DND-41 (cell line): ENCODE measurements around the gene ERC2.
"Not testable (repeated sequence)": the region's sequence is repeated elsewhere in the genome, so short reads cannot be mapped to it uniquely, and the experiment has no call there.

Experiments
- ATAC-seq: fragments of 200-7000 bp; cut with Tn5 transposase; 3 replicates; pipeline ENCODE4 v1.9.1; 2021; ENCODE audit warnings: low read depth; ENCODE audit not compliant: insufficient read depth
- DNase-seq: peaks from one replicate; pipeline ENCODE4 v3.0.0-alpha.2; 2020
- H2AFZ ChIP-seq: 2 replicates; pipeline ENCODE4 v1.6.0; 2012; ENCODE audit warnings: low read depth, low read length
- H3K27ac ChIP-seq: 2 replicates; pipeline ENCODE4 v1.5.1; 2012; ENCODE audit warnings: low read length, inconsistent platforms
- H3K27me3 ChIP-seq: fragments of 200-600 bp; sonication (generic); 2 replicates; pipeline ENCODE4 v1.6.0; 2012; ENCODE audit warnings: low read length, mild to moderate bottlenecking, inconsistent platforms; ENCODE audit not compliant: insufficient read depth, poor library complexity
- H3K36me3 ChIP-seq: 2 replicates; pipeline ENCODE4 v1.5.1; 2012; ENCODE audit warnings: low read length, inconsistent platforms; ENCODE audit not compliant: insufficient read depth
- H3K4me1 ChIP-seq: 2 replicates; pipeline ENCODE4 v1.5.1; 2012; ENCODE audit warnings: mild to moderate bottlenecking, low read length; ENCODE audit not compliant: insufficient read depth
- H3K4me2 ChIP-seq: 2 replicates; pipeline ENCODE4 v1.6.0; 2012; ENCODE audit warnings: mild to moderate bottlenecking, moderate library complexity, low read length, inconsistent platforms; ENCODE audit not compliant: insufficient read depth
- H3K4me3 ChIP-seq, 2 experiments: fragments of 200-600 bp in 1 of 2; shearing (Covaris generic) in 1 of 2; 2 replicates each; pipeline ENCODE4 v1.5.1; 2012 to 2016; ENCODE audit warnings: inconsistent platforms in 2 of 2, low read length in 2 of 2, mild to moderate bottlenecking in 2 of 2, low read depth in 1 of 2, moderate library complexity in 1 of 2
- H3K79me2 ChIP-seq: 2 replicates; pipeline ENCODE4 v1.6.0; 2012; ENCODE audit warnings: low read length, inconsistent platforms; ENCODE audit not compliant: insufficient read depth
- H3K9ac ChIP-seq: 2 replicates; pipeline ENCODE4 v1.6.0; 2012; ENCODE audit warnings: low read depth, mild to moderate bottlenecking, inconsistent platforms, low read length, moderate library complexity
- H3K9me3 ChIP-seq: 2 replicates; pipeline ENCODE4 v1.5.1; 2012; ENCODE audit warnings: low read length, moderate library complexity, mild to moderate bottlenecking, inconsistent platforms; ENCODE audit not compliant: insufficient read depth, severe bottlenecking
- H4K20me1 ChIP-seq: 2 replicates; pipeline ENCODE4 v1.6.0; 2012; ENCODE audit warnings: low read length; ENCODE audit not compliant: insufficient read depth
- EZH2 ChIP-seq: IDR thresholded peaks from 3 replicates; pipeline ENCODE4 v1.6.1; 2012; ENCODE audit warnings: borderline replicate concordance, low read depth, mild to moderate bottlenecking, moderate library complexity, low read length, inconsistent platforms; ENCODE audit not compliant: severe bottlenecking
- TF ChIP-seq, protein P1 (sequence below): IDR thresholded peaks from 2 replicates; pipeline ENCODE4 v1.5.1; 2012; ENCODE audit warnings: borderline replicate concordance, low read length, moderate library complexity, mild to moderate bottlenecking; ENCODE audit not compliant: poor library complexity, severe bottlenecking; ENCODE audit errors: extremely low read depth

Gene ERC2

DNA sequence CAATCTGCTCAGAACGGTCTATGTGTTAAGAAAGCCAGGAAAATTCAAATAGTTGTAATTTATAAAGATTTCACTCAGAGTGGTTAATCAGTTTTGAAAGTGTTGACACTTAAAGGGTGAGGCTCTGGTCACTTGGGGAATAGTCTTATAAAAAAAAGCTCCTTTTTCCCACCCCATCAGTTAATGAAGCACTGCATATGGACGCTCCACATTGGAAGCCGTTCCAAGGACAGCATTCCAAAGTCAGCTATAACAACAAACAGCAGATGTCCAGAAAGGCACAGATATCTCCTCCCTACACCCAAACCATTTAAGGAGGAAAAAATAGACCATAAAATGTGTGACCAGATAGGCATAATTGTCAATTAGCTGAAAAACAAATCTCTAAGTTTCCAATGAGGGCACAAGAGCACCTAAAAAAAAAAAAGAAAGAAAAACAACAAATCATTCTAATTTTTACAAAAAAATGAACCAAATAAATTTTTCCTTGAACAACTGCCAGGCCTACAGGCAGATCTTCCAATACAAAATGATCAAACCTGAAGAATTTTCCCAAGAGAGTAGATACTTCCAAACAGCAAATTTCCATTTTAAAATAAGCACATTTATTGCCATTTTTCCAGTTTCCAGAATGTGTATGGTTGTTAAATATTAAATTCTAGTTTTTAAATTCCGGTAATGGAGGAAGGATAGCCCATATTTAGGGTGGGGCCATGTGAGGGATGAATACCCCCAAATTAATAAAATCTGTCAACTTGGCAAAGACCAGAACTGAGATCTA, 198.3 kb downstream of the ERC2 start:
- peaks cover 7% of the 10 kb centered on the region for H3K27me3 ChIP-seq
- H3K4me1 ChIP-seq, result no peaks in the 10 kb centered on the region
- H3K4me3 ChIP-seq, result no peak overlapping the region
- H2AFZ ChIP-seq, result no peak overlapping the region
- no peaks in the 10 kb centered on the region for H4K20me1 ChIP-seq
- DNase-seq, result no peak
- TF ChIP-seq, protein P1, sequence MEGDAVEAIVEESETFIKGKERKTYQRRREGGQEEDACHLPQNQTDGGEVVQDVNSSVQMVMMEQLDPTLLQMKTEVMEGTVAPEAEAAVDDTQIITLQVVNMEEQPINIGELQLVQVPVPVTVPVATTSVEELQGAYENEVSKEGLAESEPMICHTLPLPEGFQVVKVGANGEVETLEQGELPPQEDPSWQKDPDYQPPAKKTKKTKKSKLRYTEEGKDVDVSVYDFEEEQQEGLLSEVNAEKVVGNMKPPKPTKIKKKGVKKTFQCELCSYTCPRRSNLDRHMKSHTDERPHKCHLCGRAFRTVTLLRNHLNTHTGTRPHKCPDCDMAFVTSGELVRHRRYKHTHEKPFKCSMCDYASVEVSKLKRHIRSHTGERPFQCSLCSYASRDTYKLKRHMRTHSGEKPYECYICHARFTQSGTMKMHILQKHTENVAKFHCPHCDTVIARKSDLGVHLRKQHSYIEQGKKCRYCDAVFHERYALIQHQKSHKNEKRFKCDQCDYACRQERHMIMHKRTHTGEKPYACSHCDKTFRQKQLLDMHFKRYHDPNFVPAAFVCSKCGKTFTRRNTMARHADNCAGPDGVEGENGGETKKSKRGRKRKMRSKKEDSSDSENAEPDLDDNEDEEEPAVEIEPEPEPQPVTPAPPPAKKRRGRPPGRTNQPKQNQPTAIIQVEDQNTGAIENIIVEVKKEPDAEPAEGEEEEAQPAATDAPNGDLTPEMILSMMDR, result no peak
- TF ChIP-seq EZH2, result no peak
- no peak overlapping the region for H3K9ac ChIP-seq
- ATAC-seq, result no peak
- H3K4me2 ChIP-seq, result no peak overlapping the region
- no peak overlapping the region for H3K27ac ChIP-seq
- no peaks in the 10 kb centered on the region for H3K9me3 ChIP-seq
- no peaks in the 10 kb centered on the region for H3K79me2 ChIP-seq
- no peaks in the 10 kb centered on the region for H3K36me3 ChIP-seq

- H3K4me2 ChIP-seq, result no peak overlapping the region
- ATAC-seq (no peak), DNase-seq (no peak)
- H4K20me1 ChIP-seq, result no peaks in the 10 kb centered on the region
- no peaks in the 10 kb centered on the region for H3K79me2 ChIP-seq
- H3K4me3 ChIP-seq, result no peak overlapping the region
- H3K27me3 ChIP-seq, result peaks cover 7% of the 10 kb centered on the region
- TF ChIP-seq EZH2, result no peak
- TF ChIP-seq, protein P1, result no peak
- H3K36me3 ChIP-seq, result no peaks in the 10 kb centered on the region
- H3K27ac ChIP-seq, result no peak overlapping the region
- no peaks in the 10 kb centered on the region for H3K4me1 ChIP-seq
- H2AFZ ChIP-seq, result no peak overlapping the region
- no peaks in the 10 kb centered on the region for H3K9me3 ChIP-seq
- H3K9ac ChIP-seq, result no peak overlapping the region
Measured at GRCh38 chr3:56268616-56269383, 199.5 kb downstream of the ERC2 start.

DNA sequence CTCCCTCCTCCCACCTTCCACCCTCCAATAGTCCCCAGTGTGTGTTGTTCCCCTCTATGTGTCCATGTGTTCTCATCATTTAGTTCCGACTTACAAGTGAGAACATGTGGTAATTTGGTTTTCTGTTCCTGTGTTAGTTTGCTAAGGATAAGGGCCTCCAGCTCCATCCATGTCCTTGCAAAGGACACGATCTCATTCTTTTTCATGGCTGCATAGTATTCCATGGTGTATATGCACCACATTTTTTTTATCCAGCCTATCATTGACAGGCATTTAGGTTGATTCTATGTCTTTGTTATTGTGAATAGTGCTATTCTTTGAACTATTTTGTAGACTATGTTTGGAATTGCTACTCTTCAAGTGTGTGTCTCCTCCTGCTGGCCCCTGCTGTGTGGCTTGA, 206.4 kb downstream of the ERC2 start:
- H3K9me3 ChIP-seq, DNase-seq, H3K4me1 ChIP-seq, H2AFZ ChIP-seq, H3K4me3 ChIP-seq, H3K4me2 ChIP-seq, ATAC-seq, H3K27ac ChIP-seq, H3K79me2 ChIP-seq, H4K20me1 ChIP-seq, H3K9ac ChIP-seq, H3K36me3 ChIP-seq, H3K27me3 ChIP-seq: not testable (repeated sequence)

DNA sequence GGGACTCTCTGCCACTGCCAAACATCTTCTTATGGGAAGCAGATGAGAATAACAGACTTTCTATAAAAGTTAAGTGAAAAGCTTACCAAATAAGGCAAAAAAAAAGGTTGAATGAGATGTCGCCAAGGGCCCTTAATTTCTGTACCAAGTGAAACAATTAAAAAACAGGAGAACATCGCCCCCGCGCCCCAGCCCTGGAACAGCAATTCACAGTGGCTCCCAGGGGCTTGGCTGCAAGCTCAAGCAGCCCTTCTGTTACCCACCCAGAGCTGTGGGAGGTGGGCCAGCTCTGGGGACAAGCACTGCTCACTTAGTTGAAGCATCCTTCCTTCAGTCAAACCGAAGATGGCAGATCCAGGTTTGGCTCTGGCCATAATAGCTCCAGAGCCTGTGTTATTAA, 208.0 kb downstream of the ERC2 start:
- no peak overlapping the region for H3K4me3 ChIP-seq
- ATAC-seq (no peak), DNase-seq (no peak)
- H2AFZ ChIP-seq, result no peak overlapping the region
- H3K4me1 ChIP-seq, result no peaks in the 10 kb centered on the region
- no peak overlapping the region for H3K27ac ChIP-seq
- H3K4me2 ChIP-seq, result no peak overlapping the region
- no peak overlapping the region for H3K9ac ChIP-seq
- H3K27me3 ChIP-seq, result no peaks in the 10 kb centered on the region
- H3K79me2 ChIP-seq, result no peaks in the 10 kb centered on the region
- TF ChIP-seq, protein P1, result no peak
- TF ChIP-seq EZH2, result no peak
- H3K36me3 ChIP-seq, result no peaks in the 10 kb centered on the region
- H3K9me3 ChIP-seq, result no peaks in the 10 kb centered on the region
- H4K20me1 ChIP-seq, result no peaks in the 10 kb centered on the region
